Measurements from ENCODE around the gene CALML5. TPM values are rescaled to one million over a fixed set of nuclear protein-coding genes. Genes with fewer than 3 reads are reported as not detected.

CALML5 gene
- total RNA-seq: not detected

- Mint-ChIP-seq H3K4me1 (ENCODE audit: low read depth) (no peaks in the 10 kb centered on the region), H3K27ac (no peak within 1 kb of the TSS), H3K36me3 (ENCODE audit: low read depth) (no peaks in the 10 kb centered on the region), H3K27me3 (ENCODE audit: low read depth) (peaks cover 19% of the 10 kb centered on the region), H3K4me3 (no peak within 1 kb of the TSS), H3K9me3 (ENCODE audit: insufficient read depth) (no peaks in the 10 kb centered on the region)
- ATAC-seq (no peak), DNase-seq (no peak)
- ChIA-PET POLR2A (no interaction called here), CTCF (interaction anchor here (1.3 to 1.8 kb wide), 2 partner anchors 11 to 124 kb away, joined by 3 to 4 read pairs; no protein-coding TSS in a partner anchor)
Measured at GRCh38 chr10:5499493-5500140, at the start of gene CALML5. TSS of gene CALML5 (minus strand) at chr10:5499570. CDS start at chr10:5499438, 132 bp downstream.

- POLR2A ChIA-PET: interaction anchor here (0.8 kb wide), 1 partner anchor 16 kb away, joined by 3 read pairs; no protein-coding TSS in a partner anchor
Measured at GRCh38 chr10:5547931-5548660, 48.7 kb upstream of the CALML5 start.

GRCh38 chr10:5547681-5547930 lies 48.2 kb upstream of the CALML5 start:
- Mint-ChIP-seq H3K9me3 (ENCODE audit: insufficient read depth) (no peaks in the 10 kb centered on the region), H3K27ac (no peak overlapping the region), H3K36me3 (ENCODE audit: low read depth) (no peaks in the 10 kb centered on the region), H3K4me1 (ENCODE audit: low read depth) (peaks cover 22% of the 10 kb centered on the region), H3K4me3 (no peak overlapping the region), H3K27me3 (ENCODE audit: low read depth) (peaks cover 5% of the 10 kb centered on the region)
- DNase-seq (no peak), ATAC-seq (no peak)
- POLR2A ChIA-PET: no interaction called here
- CTCF ChIA-PET: interaction anchor here (3.2 kb wide), 1 partner anchor 75 kb away, joined by 13 read pairs; no protein-coding TSS in a partner anchor

More at GRCh38 chr10:5547931-5548660, 48.7 kb upstream of the CALML5 start:
- Mint-ChIP-seq H3K36me3 (ENCODE audit: low read depth) (no peaks in the 10 kb centered on the region), H3K9me3 (ENCODE audit: insufficient read depth) (no peaks in the 10 kb centered on the region), H3K4me3 (no peak overlapping the region), H3K27me3 (ENCODE audit: low read depth) (peaks cover 5% of the 10 kb centered on the region), H3K4me1 (ENCODE audit: low read depth) (peaks cover 27% of the 10 kb centered on the region), H3K27ac (no peak overlapping the region)
- DNase-seq: no peak
- no peak for ATAC-seq
- CTCF ChIA-PET: interaction anchor here (1.0 to 3.2 kb wide), 3 partner anchors 15 to 105 kb away, joined by 3 to 13 read pairs (median 5); no protein-coding TSS in a partner anchor

GRCh38 chr10:5546891-5547680 lies 47.7 kb upstream of the CALML5 start:
- POLR2A ChIA-PET: no interaction called here
- peaks cover 2% of the 10 kb centered on the region for H3K36me3 Mint-ChIP-seq (ENCODE audit: low read depth)
- DNase-seq: no peak
- H3K4me1 Mint-ChIP-seq (ENCODE audit: low read depth): peaks cover 17% of the 10 kb centered on the region
- H3K27me3 Mint-ChIP-seq (ENCODE audit: low read depth): peaks cover 5% of the 10 kb centered on the region
- CTCF ChIA-PET: no interaction called here
- no peak for ATAC-seq
- H3K9me3 Mint-ChIP-seq (ENCODE audit: insufficient read depth): peaks cover under 1% of the 10 kb centered on the region
- H3K27ac Mint-ChIP-seq: no peak overlapping the region
- no peak overlapping the region for H3K4me3 Mint-ChIP-seq

- Mint-ChIP-seq H3K36me3 (ENCODE audit: low read depth) (peaks cover 4% of the 10 kb centered on the region), H3K9me3 (ENCODE audit: insufficient read depth) (peaks cover 8% of the 10 kb centered on the region), H3K27me3 (ENCODE audit: low read depth) (peaks cover 5% of the 10 kb centered on the region), H3K4me1 (ENCODE audit: low read depth) (peaks cover 8% of the 10 kb centered on the region), H3K27ac (no peak overlapping the region), H3K4me3 (no peak overlapping the region)
- no peak for ATAC-seq
- DNase-seq: no peak
- ChIA-PET CTCF (interaction anchor here (1.2 kb wide), 1 partner anchor 77 kb away, joined by 3 read pairs; no protein-coding TSS in a partner anchor), POLR2A (no interaction called here)
Measured at GRCh38 chr10:5545778-5546710, 46.7 kb upstream of the CALML5 start.

- ChIA-PET CTCF (interaction anchor here (1.2 kb wide), 1 partner anchor 78 kb away, joined by 3 read pairs; no protein-coding TSS in a partner anchor), POLR2A (no interaction called here)
- peaks cover 4% of the 10 kb centered on the region for H3K36me3 Mint-ChIP-seq (ENCODE audit: low read depth)
- H3K27me3 Mint-ChIP-seq (ENCODE audit: low read depth): peaks cover 5% of the 10 kb centered on the region
- peaks cover 1% of the 10 kb centered on the region for H3K4me1 Mint-ChIP-seq (ENCODE audit: low read depth)
- DNase-seq (no peak), ATAC-seq (no peak)
- H3K27ac Mint-ChIP-seq: no peak overlapping the region
- H3K4me3 Mint-ChIP-seq: no peak overlapping the region
- peaks cover 8% of the 10 kb centered on the region for H3K9me3 Mint-ChIP-seq (ENCODE audit: insufficient read depth)
Measured at GRCh38 chr10:5545426-5545777, 46.0 kb upstream of the CALML5 start.

- ChIA-PET POLR2A (no interaction called here), CTCF (interaction anchor here (1.2 kb wide), 1 partner anchor 78 kb away, joined by 3 read pairs; no protein-coding TSS in a partner anchor)
- peaks cover 5% of the 10 kb centered on the region for H3K27me3 Mint-ChIP-seq (ENCODE audit: low read depth)
- ATAC-seq: no peak
- no peak overlapping the region for H3K27ac Mint-ChIP-seq
- H3K4me3 Mint-ChIP-seq: no peak overlapping the region
- H3K36me3 Mint-ChIP-seq (ENCODE audit: low read depth): peaks cover 4% of the 10 kb centered on the region
- peaks cover 8% of the 10 kb centered on the region for H3K9me3 Mint-ChIP-seq (ENCODE audit: insufficient read depth)
- DNase-seq: no peak
- H3K4me1 Mint-ChIP-seq (ENCODE audit: low read depth): no peaks in the 10 kb centered on the region
Measured at GRCh38 chr10:5545011-5545410, 45.6 kb upstream of the CALML5 start.

GRCh38 chr10:5544216-5544805 lies 44.9 kb upstream of the CALML5 start:
- H3K27ac Mint-ChIP-seq: no peak overlapping the region
- ATAC-seq (no peak), DNase-seq (no peak)
- POLR2A ChIA-PET: no interaction called here
- no peak overlapping the region for H3K4me3 Mint-ChIP-seq
- H3K27me3 Mint-ChIP-seq (ENCODE audit: low read depth): peaks cover 5% of the 10 kb centered on the region
- no peaks in the 10 kb centered on the region for H3K4me1 Mint-ChIP-seq (ENCODE audit: low read depth)
- CTCF ChIA-PET: no interaction called here
- H3K9me3 Mint-ChIP-seq (ENCODE audit: insufficient read depth): peaks cover 8% of the 10 kb centered on the region
- H3K36me3 Mint-ChIP-seq (ENCODE audit: low read depth): peaks cover 4% of the 10 kb centered on the region

- peaks cover 7% of the 10 kb centered on the region for H3K27me3 Mint-ChIP-seq (ENCODE audit: low read depth)
- peaks cover 4% of the 10 kb centered on the region for H3K36me3 Mint-ChIP-seq (ENCODE audit: low read depth)
- no peak overlapping the region for H3K27ac Mint-ChIP-seq
- no peak for ATAC-seq
- ChIA-PET CTCF (no interaction called here), POLR2A (no interaction called here)
- no peak overlapping the region for H3K4me3 Mint-ChIP-seq
- no peak for DNase-seq
- H3K9me3 Mint-ChIP-seq (ENCODE audit: insufficient read depth): peaks cover 8% of the 10 kb centered on the region
- no peaks in the 10 kb centered on the region for H3K4me1 Mint-ChIP-seq (ENCODE audit: low read depth)
Measured at GRCh38 chr10:5543623-5544022, 44.3 kb upstream of the CALML5 start.

GRCh38 chr10:5542100-5542499 lies 42.7 kb upstream of the CALML5 start:
- H3K36me3 Mint-ChIP-seq (ENCODE audit: low read depth): peaks cover 4% of the 10 kb centered on the region
- POLR2A ChIA-PET: no interaction called here

GRCh38 chr10:5540891-5541290 lies 41.5 kb upstream of the CALML5 start:
- ATAC-seq (no peak), DNase-seq (no peak)
- Mint-ChIP-seq H3K9me3 (ENCODE audit: insufficient read depth) (peaks cover 8% of the 10 kb centered on the region), H3K27ac (no peak overlapping the region), H3K4me3 (no peak overlapping the region), H3K36me3 (ENCODE audit: low read depth) (peaks cover 4% of the 10 kb centered on the region), H3K4me1 (ENCODE audit: low read depth) (no peaks in the 10 kb centered on the region), H3K27me3 (ENCODE audit: low read depth) (peaks cover 7% of the 10 kb centered on the region)
- ChIA-PET POLR2A (no interaction called here), CTCF (no interaction called here)

More at GRCh38 chr10:5542100-5542499, 42.7 kb upstream of the CALML5 start:
- Mint-ChIP-seq H3K27me3 (ENCODE audit: low read depth) (peaks cover 7% of the 10 kb centered on the region), H3K4me1 (ENCODE audit: low read depth) (no peaks in the 10 kb centered on the region), H3K9me3 (ENCODE audit: insufficient read depth) (peaks cover 8% of the 10 kb centered on the region), H3K4me3 (no peak overlapping the region), H3K27ac (no peak overlapping the region)
- ATAC-seq (no peak), DNase-seq (no peak)
- CTCF ChIA-PET: no interaction called here
